IPS-NIHi11 (cell line): Measurements from ENCODE around the gene KDM4C.
"Not testable (repeated sequence)": the region's sequence is repeated elsewhere in the genome, so short reads cannot be mapped to it uniquely, and the experiment has no call there.

Experiments
- DNase-seq: peaks from one replicate; pipeline ENCODE4 v3.0.0; 2012; ENCODE audit warnings: mixed read lengths, low spot score

The KDM4C gene

DNA sequence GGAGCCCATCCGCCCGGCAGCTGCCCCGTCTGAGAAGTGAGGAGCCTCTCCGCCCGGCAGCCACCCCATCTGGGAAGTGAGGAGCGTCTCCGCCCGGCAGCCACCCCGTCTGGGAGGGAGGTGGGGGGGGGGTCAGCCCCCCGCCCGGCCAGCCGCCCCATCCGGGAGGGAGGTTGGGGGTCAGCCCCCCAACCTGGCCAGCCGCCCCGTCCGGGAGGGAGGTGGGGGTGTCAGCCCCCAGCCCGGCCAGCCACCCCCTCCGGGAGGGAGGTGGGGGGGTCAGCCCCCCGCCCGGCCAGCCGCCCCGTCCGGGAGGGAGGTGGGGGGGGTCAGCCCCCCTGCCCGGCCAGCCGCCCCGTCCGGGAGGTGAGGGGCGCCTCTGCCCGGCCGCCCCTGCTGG lies 49.9 kb downstream of the KDM4C start:
- DNase-seq: not testable (repeated sequence)

DNA sequence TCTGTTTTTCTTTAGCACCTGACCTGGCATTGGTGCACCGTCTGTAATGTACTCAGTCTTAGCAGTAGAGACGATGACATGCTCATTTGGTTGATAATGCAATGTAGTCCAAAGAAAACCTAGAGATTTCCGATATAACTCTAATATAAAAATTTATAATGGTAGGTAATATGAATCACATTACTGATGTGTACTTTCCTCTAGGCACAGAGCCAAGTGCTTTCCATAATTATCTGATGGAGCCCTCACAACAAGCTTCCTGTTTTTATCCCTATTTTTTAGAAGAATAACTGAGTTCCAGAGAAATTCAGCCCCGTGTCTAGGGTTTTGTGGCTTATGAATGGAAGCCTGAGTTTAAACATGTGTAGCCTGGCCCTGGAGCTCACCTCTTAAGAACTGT lies 53.7 kb downstream of the KDM4C start:
- no peak for DNase-seq

DNA sequence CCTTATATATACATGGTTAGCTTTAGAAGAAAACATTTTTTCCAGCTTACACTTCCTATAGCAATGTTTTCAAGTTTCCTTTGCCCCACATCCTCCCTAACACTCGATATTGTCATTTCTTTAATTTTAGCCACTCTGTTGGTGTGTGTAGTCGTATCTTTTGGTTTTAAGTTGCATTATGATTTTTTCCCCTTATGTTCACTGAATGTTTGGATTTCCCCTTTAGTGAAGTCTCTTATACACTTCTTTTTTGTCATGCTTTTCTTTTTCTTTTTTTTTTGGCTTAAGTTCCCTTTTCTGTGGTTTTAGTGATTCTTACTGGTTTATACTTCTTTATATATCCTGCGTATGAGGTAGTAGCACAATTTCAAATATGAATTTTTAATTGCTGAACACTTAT lies 58.8 kb downstream of the KDM4C start:
- no peak for DNase-seq

DNA sequence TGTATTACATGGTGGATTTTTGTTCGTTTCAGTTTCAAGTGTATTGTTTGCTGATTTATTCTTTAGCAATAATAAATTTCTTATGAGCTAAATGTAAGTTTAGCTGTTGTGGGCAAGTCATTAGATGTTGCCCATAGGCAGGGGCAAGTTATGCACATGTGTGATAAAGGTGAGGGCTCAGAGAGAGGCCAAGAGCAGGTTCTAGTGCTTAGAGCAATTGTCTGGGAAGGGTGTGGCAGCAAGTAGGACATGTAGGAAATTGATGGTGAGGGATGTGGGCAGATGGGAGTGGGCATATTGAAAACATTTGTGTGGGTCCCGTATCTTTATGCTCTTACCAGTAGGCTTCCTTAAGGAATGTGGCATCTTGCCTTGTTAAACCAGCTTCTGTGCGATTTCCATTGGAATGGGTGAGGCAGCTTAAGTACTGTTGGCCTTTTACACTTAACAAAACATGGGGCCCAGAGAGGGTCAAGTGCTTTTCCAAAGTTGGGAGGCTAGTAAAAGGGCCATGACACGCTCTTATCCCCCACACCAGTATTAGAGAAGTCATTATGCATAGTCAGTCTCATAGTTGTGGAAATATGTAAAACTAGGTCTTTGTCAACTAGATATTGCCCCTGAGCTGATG lies 60.6 kb downstream of the KDM4C start:
- DNase-seq: no peak

DNA sequence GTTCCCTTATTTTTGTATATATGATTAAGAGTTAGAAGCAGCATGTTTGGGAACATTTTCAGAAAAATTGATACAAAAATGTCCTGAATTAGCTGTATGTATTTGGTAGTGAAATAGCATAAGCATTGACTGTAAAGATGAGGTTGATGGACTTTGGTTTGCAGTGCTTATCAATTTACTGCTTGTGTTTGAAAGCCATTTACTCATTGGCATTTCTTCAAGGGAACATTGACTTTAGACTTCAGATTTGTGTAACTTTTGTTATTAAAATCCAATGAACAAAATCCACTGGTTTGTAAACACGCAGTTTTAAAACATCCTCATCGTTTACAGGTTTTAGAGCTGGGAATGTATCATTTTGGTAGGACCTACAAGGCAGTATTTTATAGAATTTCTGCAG lies 61.3 kb downstream of the KDM4C start:
- DNase-seq: no peak

DNA sequence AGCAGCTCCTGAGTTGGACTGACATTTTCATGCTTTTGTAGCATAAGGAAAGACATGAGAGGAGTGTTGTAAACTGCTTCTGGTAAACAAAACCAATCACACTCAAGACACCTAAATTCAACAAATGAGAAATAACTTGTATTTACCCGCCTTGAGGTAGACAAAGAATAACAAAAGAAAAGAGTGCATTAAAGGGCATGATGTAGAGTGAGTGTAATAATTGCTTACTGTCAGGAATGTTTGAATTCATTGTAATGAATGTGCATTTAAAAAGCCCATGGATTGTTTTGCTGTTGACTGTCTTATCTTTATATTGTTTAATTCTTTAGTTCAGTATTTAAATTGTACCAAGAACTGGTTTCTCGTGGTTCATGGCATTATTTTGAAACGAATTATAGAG lies 61.8 kb downstream of the KDM4C start:
- DNase-seq: no peak

DNA sequence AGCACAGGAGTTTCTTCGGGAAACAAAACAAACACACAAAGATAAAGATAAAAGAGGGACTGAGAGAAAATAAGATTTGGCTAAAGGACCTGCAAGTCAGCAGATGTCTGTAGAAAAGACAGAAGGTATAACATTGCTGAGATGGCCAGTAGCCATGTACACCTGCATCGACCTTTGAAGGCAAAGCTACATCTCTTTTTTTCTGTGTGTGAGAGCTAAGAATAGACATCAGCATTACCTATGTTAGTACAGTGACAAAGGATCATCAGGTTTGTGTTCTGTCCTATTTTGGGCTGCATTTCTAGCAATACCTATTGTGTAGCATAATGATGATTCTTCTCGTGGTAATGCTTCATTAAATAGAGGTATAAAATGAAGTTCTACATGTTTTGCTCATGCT lies 64.9 kb downstream of the KDM4C start:
- no peak for DNase-seq

DNA sequence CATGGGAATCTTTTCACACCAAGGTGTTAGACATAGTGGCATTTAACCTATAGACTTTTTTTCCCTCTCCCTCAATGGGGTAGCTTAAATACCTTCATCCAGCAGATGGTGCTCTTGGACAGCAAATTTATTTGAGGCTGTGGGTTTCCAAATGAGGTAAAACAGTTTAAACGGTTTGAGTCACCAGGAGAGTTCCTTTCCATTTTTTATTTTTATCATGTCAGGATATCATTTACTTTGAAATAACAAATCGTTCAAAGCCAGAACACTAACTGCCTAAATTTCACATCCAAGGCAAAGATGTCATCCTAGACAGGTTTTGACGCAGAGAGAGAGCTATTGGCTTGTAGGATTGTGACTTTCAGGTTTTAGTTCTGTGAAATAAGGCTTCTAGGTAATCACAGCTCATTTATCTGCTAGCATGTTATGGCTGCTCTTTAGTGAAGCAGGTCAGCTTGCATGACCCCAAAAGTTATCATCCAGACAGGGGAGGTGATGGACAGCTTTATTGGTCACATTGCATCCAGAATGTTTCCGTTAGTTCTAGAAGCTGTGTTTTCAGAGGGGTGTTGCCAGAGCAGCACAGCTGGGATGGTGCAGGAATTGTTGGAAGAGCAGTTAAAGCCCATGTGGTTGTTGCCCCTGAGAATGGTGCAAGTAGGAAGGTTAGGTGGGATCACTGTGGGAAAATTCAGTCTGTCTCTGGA lies 69.8 kb downstream of the KDM4C start:
- peak; percentile 65 for DNase-seq

DNA sequence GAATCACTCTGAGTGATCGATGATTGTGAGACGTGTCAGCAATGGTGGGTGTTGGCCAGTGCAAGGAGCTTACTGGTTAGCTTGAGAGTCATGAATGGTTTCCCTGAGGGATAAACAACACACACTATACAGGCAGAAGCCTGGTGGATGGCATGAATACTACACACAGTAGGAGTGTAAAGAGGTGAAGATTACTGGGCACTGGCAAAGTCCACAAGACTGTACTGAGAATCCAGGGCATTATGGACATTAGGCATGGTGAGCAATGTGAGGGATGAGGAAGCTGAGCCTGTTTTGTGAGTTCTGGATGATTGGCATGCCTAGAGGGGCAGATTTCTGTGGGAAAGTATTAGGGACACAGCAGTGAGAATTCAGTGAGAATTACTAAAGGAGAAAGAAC lies 71.3 kb downstream of the KDM4C start:
- peak; percentile 18 for DNase-seq

DNA sequence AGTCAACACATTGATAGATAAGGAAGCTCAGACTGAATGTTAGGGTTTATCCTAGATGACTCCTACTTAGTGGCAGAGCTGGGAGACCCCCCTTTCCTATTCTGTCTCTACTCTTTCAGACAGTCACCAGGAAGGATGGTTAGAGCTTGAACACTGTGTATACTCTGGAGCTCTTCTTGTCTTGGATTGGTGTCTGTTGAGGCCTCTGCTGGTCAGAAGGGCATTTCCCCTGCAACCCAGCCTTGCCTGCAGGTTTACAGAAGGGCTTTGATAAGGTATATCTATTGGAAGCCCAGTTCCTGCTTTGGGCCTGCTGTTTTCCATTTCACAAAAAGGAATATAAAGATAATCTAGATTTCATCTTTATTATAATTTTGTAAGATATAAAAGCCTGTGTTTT lies 71.8 kb downstream of the KDM4C start:
- DNase-seq: no peak

DNA sequence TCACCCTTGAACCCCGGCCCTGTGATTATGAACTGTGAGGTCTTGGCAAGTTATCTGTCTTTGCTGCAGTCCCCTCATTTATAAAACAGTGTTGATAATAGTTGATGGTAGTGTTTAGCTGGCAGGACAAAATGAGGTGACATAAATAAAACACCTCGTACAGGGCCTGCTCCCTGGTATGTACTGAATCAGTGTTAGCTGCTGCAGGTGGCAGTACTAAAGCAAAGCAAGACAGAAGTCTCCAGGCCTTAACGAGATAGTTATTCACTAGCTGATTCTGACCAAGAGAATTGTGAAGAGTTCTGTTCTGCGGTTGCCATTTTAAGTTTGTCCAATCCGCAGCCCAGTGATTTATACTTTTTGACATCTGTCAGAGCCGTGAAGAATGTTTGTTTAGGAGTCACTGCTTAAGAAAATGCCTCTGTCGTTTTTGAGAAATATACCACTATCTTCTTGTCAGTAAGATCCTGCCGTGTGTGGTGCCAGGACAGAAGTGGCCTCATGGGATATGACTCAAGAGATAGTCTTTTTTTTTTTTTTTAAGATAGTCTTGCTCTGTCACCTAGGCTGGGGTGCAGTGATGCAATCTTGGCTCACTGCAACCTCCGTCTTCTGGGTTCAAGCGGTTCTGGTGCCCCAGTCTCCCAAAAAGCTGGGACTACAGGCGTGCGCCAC lies 75.9 kb downstream of the KDM4C start:
- no peak for DNase-seq

DNA sequence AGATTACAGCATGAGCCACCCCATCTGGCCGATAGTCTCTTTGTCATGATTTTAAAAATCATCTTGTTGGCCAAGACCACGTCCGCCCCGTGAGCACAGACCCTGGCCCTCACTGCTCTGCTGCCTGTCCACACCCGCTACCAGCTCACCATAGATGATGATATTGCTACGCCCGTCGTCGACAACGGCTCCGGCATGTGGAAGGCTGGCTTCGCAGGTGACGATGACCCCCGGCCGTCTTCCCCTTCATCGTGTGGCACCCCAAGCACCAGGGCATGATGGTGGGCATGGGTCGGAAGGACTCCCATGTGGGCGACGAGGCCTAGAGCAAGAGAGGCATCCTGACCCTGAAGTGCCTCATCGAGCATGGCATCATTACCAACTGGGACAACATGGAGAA lies 76.5 kb downstream of the KDM4C start:
- no peak for DNase-seq

DNA sequence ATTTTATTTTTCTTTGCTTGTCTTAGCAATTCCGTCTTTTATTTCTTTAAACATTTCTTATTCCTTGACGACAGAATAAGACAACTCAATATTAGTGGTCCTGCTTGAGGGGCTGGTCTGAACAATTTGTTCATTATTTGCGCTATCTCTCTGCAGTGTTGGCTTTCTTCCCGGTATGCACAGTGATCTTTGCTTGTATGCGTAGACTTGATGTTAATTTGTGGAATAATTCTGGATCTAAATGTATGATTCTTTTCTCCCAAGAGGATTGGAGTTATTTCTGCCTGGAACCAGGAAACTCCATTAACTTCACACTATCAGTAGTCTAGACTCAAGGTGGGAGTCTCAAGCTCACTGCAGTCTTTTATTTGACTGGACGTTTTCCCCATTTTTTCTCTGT lies 80.4 kb downstream of the KDM4C start:
- no peak for DNase-seq

DNA sequence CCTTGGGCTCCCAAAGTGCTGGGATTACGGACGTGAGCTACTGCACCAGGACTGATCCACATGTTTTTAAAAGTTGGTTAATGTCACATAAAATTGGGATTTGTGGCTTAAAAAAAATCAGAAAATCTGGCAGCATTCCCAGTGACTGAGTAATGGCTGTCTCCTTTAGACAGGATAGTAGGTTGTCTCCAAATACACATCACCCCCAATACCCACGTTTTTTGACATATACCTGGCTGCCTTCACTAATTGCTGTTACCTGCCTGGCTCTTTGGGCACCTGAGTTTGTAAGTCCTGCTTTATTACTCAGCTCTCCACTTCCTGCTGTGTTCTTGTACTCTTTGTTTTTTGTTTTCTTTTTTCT lies 84.8 kb downstream of the KDM4C start:
- no peak for DNase-seq

DNA sequence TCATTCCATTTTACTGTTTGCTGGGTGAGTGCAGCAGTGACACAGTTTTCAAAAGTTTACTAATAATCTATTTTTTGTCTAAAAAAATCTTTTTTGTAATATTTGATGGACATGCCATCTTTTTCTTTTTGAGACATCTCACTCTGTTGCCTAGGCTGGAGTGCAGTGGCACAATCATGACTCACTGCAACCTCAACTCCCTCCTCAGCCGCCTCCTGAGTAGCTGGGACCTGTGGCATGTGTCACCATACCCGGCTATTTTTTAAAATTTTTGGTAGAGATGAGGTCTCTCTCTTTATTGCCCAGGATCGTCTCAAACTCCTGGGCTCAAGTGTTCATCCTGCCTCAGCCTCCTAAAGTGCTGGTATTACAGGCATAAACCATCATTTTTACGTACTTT lies 86.0 kb downstream of the KDM4C start:
- DNase-seq: no peak

DNA sequence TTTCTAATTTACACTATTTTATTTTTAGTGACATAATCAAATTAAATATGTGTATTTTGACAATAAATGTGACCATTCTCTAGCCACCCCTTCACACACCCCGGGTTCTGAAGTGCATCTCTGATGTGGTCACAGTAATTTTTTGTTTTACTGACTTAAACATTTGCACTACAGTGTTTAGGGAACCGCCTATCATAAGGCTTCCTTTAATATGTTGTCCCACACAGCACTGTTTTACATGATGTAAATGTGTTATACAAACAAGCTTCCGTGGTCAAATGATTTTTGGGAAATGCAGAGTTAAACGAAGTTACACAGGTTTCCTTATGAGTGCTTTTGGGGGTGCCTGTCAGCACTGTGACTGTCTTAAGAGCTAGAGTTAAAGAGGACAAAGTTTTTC lies 86.5 kb downstream of the KDM4C start:
- DNase-seq: no peak

DNA sequence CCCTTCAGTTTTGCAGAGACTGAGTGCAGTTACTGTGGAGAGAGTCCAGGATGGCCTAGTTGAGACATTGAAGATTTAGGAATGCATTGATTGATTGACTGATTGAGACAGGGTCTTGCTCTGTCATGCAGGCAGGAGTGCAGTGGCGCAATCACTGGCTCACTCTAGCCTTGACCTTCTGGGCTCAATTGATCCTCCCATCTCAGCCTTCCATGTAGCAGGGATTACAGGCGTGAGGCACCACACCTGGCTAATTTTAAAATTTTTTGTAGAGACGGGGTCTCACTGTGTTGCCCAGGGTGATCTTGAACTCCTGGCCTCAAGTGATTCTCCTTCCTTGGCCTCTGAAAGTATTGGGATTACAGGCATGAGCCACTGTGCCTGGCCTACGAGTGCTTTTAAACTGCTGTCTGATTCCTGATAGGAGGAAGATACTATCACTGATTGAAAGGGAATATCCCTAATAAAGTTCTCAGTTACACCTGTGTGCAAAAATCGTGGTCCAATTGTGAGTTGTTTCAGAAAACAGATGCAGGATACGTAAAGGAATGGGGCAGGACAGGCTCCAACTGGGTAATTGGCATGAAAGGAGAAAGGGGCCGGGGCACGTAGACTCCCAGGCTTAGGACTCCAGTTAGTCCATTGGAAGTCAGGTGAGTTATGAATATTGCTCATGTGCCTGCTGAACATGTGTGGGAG lies 87.5 kb downstream of the KDM4C start:
- no peak for DNase-seq

DNA sequence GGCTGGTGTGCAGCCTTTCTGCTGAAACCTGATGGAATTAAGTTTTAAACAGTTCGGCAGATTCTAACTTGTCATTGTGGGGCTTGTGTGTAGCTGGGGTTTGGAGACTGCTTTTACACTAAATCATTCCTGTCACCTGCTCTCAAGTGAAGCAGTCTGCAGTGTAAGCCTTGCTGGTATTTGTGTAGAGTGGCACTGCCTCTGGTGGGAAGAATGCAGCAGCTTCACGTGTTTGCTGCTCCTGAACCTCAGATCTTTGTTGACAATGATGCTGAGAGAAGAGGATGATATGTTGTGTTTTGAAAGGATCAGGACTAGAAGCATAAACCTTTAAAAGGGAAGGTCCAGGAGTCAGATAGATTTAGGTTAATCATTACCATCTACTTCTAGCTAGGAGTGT lies 88.1 kb downstream of the KDM4C start:
- peak; percentile 69 for DNase-seq

DNA sequence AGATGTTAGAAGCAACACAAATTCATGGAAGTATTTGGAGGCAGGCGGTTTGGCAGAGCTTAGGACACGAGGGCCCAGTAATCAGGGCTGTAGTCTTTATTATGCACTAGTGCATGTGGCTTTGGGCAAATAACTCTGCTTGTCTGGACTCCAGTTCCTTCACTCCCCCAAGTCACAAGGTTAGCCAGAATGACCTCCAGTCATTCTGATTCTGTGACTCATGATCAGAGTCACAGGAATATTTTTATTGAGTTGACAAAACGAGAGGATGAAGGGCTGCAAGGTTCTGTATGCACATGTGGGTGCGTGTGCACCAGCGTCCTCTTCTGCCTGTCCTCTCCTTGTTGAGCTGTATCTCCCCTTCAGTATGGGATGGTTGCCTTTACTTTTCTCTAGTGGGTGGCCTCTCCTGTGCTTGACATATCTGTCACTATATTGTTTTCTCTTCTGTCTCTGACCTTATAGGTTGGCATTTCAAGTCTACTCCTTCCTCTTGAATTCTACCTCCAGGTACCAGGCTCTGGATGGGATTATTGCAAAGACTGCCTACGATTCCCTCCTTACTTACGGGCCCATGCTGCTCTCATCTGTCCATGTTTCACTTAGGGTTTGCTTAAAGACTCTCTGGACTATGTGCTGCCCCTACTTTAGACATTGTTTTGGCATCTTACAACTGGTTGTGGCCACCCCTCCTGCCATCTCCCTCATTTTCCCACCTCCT lies 94.6 kb downstream of the KDM4C start:
- DNase-seq: no peak

DNA sequence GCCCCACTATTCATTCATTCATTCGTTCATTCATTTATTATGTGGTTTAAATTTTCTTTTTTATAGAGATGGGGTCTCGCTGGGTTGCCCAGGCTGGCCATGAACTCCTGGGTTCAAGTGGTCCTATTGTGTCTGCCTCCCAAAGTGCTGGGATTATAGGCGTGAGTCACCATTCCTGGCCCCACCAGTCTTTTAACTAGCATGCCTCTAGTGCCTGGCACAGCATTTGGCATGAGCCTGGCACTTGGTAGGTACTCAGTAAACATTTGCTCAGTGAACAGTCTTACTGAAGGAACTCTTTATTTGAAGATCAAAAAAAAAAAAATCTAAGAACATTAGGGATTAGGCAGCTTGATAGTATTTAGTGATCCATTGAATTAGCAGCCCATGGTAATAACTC lies 98.1 kb downstream of the KDM4C start:
- no peak for DNase-seq

DNA sequence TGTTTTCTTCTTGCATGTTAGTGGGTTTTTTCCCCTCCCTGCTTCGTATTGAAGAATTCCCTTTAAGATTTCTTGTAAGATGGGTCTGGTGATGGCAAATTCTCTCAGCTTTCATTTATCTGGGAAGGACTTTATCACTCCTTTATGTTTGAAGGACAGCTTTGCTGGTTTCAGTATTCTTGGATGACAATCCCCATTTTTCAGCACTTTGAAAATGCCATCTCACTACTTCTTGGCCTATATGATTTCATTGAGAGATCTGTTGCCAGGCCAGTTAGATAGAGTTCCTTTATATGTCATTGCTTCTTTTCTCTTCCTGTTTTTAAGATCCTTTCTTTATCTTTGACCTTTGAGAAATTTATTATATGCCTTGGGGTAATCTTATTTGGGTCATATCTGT lies 106.3 kb downstream of the KDM4C start:
- DNase-seq: no peak
